SHP77 (cell line): Measurements from ENCODE around the gene FANK1.
"Not testable (repeated sequence)": the region's sequence is repeated elsewhere in the genome, so short reads cannot be mapped to it uniquely, and the experiment has no call there.

Experiments used
- DNase-seq, 2 experiments: peaks; one replicate each; lab custom pipeline; 2025; lab: John Stamatoyannopoulos, UW

FANK1 gene

GRCh38 chr10:125928928-125929585 is 32.7 kb downstream of the FANK1 start:
- peak; percentile 50 to 61 for DNase-seq

- no peak for DNase-seq
These were observed 33.3 kb downstream of the FANK1 start for GRCh38 chr10:125929618-125930017.

DNA sequence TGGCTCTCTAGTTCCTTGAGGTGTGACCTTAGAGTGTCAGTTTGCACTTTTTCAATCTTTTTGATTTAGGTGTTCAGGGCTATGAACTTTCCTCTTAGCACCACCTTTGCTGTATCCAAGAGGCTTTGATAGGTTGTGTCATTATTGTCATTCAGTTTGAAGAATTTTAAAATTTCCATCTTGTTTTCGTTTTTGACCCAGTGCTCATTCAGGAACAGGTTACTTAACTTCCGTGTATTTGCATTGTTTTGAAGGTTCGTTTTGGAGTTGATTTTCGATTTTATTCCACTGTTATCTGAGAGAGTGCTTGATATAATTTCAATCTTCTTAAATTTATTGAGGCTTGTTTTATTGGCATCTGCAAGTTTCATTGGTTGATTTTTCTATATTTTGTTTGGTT is 37.3 kb downstream of the FANK1 start:
- DNase-seq, result no peak

GRCh38 chr10:125936331-125936730 is 40.0 kb downstream of the FANK1 start:
- DNase-seq, result no peak

DNA sequence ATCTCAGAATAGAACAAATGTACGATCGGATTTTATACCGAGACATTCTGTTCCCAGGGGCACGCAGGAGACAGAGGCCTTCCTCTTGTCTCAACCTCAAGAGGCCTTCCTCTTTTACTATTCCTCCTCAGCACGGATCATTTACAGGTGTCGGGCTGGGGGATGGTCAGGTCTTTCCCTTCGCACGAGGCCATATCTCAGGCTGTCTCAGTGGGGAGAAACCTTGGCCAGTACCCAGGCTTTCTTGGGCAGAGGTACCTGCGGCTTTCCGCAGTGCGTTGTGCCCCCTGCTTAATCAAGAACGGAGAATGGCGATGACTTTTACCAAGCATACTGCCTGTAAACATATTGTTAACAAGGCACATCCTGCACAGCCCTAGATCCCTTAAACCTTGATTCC is 44.2 kb downstream of the FANK1 start:
- no peak for DNase-seq

- no peak for DNase-seq
These were observed 54.9 kb downstream of the FANK1 start for GRCh38 chr10:125951290-125951689.

DNA sequence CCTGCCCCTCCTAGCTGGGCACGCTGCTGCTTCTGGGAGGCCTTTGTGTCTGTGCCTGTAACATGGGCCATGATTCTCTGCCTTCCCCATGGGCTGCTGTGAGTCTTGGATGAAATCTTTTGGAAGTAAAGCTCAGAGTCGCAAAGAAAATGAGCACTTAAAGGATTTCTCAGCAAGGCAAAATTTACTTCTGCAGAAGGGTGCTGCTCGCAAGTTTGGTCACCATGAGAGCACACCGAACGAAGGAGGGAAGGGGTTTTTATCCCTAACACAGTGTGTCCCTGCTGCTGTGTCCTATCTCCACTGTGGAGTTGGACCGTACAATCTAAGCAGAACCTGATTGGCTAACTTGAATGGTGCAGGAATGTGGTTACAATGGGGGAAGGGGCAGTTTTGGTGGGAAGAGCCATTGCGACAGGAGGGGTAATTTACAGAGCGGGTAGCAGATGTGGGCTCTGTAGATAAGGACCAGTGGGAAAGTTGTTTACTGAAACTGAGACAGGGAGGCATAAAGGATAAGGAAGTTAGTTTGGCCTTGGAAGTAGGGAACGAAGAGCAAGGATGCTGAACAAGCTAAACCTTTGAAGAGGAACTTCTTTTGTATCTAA is 57.5 kb downstream of the FANK1 start:
- DNase-seq, result no peak

- no peak for DNase-seq
These were observed 59.4 kb downstream of the FANK1 start for GRCh38 chr10:125955766-125956165.

DNA sequence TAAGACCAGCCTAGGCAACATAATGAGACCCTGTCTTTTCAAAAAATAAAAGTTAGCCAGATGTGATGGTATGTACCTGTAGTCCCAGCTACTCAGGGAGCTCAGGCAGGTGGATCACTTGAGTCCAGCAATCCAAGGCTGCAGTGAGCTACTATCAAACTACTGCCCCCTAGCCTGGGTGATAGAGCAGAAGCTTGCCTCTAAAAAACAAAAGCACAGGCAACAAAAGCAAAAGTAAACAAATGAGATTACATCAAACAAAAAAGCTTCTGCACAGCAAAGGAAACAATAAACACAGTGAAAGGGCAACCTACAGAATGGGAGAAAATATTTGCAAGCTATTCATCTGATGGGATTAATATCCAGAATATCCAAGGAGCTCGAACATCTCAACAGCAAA is 65.4 kb downstream of the FANK1 start:
- no peak for DNase-seq

- DNase-seq, result no peak
These were observed 65.8 kb downstream of the FANK1 start for GRCh38 chr10:125962200-125962599.

DNA sequence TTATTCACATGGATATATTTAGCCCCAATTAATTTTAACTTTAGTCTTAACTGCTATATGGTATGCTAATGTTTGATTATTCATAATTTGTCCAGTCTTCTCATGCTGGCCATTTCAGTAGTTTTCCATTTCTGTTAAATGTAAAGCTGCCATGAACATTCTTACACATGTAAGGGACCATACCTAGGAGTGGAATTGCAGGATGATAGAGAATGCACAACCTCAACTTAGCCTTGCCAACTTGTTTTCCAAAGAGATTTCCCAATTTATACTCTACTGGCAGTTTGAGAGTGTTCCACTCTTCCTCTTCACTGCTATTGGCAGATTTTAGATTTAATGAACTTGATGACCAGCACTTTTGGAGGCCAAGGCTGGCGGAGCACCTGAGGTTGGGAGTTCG is 68.2 kb downstream of the FANK1 start:
- DNase-seq, result no peak

DNA sequence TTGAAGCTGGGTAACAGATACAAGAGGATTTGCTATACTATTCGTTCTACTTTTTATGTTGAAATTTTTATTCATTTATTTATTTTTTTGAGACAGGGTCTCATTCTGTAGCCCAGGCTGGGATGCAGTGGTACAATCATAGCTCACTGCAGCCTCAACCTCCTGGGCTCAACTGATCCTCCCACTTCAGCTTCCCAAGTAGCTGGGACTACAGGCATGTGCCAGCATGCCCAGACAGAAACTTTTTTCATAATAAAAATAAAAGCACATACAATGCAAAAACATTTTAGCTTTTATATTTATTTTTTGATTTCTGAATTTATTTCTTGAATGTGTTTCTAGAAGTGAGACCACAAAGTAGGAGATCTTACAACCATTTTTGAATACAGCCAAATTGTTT is 71.2 kb downstream of the FANK1 start:
- no peak for DNase-seq

DNA sequence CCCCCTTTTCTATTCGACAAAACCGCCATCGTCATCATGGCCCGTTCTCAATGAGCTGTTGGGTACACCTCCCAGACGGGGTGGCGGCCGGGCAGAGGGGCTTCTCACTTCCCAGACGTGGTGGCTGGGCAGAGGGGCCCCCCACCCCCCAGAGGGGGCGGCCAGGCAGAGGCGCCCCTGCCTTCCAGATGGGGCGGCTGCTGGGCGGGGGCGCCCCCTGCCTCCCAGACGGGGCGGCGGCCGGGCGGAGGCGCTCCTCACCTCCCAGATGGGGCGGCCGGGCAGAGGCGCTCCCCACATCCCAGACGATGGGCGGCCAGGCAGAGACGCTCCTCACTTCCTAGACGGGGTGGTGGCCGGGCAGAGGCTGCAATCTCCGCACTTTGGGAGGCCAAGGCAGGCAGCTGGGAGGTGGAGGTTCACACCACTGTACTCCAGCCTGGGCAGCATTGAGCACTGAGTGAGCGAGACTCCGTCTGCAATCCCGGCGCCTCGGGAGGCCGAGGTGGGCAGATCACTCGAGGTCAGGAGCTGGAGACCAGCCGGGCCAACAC is 73.8 kb downstream of the FANK1 start:
- not testable (repeated sequence) for DNase-seq

- no peak for DNase-seq
These were observed 80.7 kb downstream of the FANK1 start for GRCh38 chr10:125976960-125977605.

DNA sequence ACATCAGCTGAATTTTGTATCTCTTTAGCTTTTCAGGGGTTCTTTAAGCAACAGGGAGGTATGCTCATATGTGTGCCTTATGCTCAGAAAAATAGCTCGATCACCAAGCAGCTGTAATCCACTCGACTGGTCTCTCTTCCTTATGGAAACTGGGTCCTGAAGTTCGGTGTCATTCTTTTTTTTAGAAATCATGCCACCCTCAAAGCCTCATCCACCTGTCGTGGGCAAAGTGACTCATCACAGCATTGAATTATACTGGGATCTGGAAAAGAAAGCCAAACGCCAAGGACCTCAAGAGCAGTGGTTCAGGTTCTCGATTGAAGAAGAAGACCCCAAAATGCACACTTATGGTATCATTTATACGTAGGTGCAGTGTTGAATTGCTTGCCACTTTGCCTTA is 83.6 kb downstream of the FANK1 start:
- DNase-seq, result no peak

- no peak for DNase-seq
These were observed 84.2 kb downstream of the FANK1 start for GRCh38 chr10:125980521-125981035.

- DNase-seq, result peak; percentile 63 to 70
These were observed 86.0 kb downstream of the FANK1 start for GRCh38 chr10:125982260-125982948.

- no peak for DNase-seq
These were observed 86.8 kb downstream of the FANK1 start for GRCh38 chr10:125983161-125983560.

DNA sequence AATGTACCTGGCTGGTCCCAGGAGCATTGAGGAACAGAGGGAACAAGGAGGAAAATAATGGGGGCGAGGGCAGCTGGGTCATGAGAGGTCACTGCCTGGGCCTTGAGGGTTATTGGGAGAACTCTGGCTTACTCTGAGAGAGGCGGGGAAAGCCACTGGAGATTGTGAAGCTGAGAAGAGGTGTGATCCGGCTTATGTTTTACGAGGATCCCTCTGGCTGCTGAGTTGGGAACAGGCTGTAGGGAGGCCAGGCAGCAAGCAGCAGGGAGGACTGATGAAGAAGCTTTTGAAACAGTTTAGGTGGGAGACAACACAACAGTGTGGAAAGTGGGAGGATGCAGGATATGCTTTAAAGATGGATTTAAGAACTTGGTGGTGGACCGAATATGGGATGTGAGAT is 87.3 kb downstream of the FANK1 start:
- no peak for DNase-seq

DNA sequence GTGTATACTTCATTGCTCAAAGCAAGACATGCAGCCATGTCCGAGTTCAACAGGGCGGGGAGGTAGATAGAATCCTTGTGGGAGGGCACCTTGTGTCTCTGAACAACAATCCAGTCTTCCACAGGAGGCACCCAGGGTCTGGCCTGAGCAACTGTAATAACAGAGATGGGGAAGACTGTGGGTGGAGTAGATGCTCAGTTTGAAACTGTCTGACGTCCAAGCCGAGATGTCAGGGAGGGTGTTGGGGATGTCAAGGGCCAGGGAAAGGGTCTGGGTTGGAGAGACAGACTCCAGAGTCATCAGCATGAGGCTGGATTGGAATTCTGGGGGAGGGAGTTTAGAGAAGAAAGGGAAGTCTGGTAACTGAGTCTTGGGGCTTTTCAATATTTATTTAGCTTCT is 88.0 kb downstream of the FANK1 start:
- DNase-seq, result no peak

GRCh38 chr10:125984865-125985495 is 88.6 kb downstream of the FANK1 start:
- DNase-seq, result no peak
